ENCODE measurements around the gene TTC16.

- TF ChIP-seq CTCF (IDR thresholded peaks at IDR 0.05): no peak
- no peak for TF ChIP-seq EZH2 (IDR thresholded peaks at IDR 0.05; ENCODE audit: borderline replicate concordance, insufficient read depth, low read depth, low read length, poor library complexity, severe bottlenecking)
These were observed 52.8 kb downstream of the TTC16 start for GRCh38 chr9:127768698-127769097.
